Esophagus squamous epithelium (tissue), 5 donors: ENCODE measurements around the gene CTTN. TPM values are rescaled to one million over a fixed set of nuclear protein-coding genes. Genes with fewer than 3 reads are reported as not detected.

Experiments
- DNase-seq: peaks from one replicate; lab custom pipeline; 2025; lab: John Stamatoyannopoulos, UW
- H3K27ac ChIP-seq, 4 donors: fragments of 200-600 bp; sonication (generic); one replicate each; pipeline ENCODE4 v1.5.1; 2016 to 2019; ENCODE audit warnings: mild to moderate bottlenecking in 1 of 4
- H3K27me3 ChIP-seq, 4 donors: fragments of 200-600 bp; sonication (generic); 1 replicate in 3 of 4; 2 replicates in 1 of 4; pipeline versions ENCODE4 v1.5.1 to v1.6.0; 2017 to 2021; ENCODE audit warnings: antibody characterized with exemption in 1 of 4
- H3K36me3 ChIP-seq, 3 donors: fragments of 200-600 bp; sonication (generic); one replicate each; pipeline ENCODE4 v1.5.1; 2016 to 2019
- H3K4me1 ChIP-seq, 3 donors: fragments of 200-600 bp; sonication (generic); one replicate each; pipeline ENCODE4 v1.5.1; 2017 to 2019
- H3K4me3 ChIP-seq, 4 donors: fragments of 200-600 bp; sonication (generic); 1 replicate in 3 of 4; 2 replicates in 1 of 4; pipeline ENCODE4 v1.5.1; 2016 to 2019; ENCODE audit warnings: mild to moderate bottlenecking in 2 of 4, moderate library complexity in 1 of 4
- H3K9me3 ChIP-seq, 3 donors: fragments of 200-600 bp; sonication (generic); one replicate each; pipeline ENCODE4 v1.5.1; 2016 to 2019
- POLR2A ChIP-seq, 4 donors: fragments of 450-650 bp; IDR thresholded peaks; one replicate each; pipeline ENCODE4 v1.6.1; 2017; ENCODE audit warnings: antibody characterized with exemption in 4 of 4, mild to moderate bottlenecking in 4 of 4, moderate library complexity in 3 of 4
- WGBS, 2 donors: methylation state at CpG; one replicate each; pipeline ENCODE4 v1.1.5; 2018; 5-methylcytosine and 5-hydroxymethylcytosine counted together
- intact Hi-C: fragments of 100-400 bp; cut with DNase I; formaldehyde crosslinking; loops from one replicate; pipeline ENCODE4 v1.15.0; 2022
- total RNA-seq, 4 donors: library from RNA; depleted of rRNA; stranded (reverse); fragments of >200 nt; gene quantifications; one replicate each; pipeline ENCODE4 v1.1.0, GENCODE V29; 2016
- TF ChIP-seq, protein P1 (sequence below), 6 experiments: fragments of 450-650 bp in 4 of 6; fragments of 200-600 bp in 2 of 6; sonication (generic) in 2 of 6; IDR thresholded peaks; one replicate each; pipeline ENCODE4 v1.5.1; 2016 to 2019; ENCODE audit warnings: antibody characterized with exemption in 6 of 6, mild to moderate bottlenecking in 4 of 6, moderate library complexity in 4 of 6
- donor health status: DM: yes; HTN: yes; CAD: no.

CTTN gene
- total RNA-seq, 4 donors from 2014 or later: 244 to 444 (median 320) TPM

DNA sequence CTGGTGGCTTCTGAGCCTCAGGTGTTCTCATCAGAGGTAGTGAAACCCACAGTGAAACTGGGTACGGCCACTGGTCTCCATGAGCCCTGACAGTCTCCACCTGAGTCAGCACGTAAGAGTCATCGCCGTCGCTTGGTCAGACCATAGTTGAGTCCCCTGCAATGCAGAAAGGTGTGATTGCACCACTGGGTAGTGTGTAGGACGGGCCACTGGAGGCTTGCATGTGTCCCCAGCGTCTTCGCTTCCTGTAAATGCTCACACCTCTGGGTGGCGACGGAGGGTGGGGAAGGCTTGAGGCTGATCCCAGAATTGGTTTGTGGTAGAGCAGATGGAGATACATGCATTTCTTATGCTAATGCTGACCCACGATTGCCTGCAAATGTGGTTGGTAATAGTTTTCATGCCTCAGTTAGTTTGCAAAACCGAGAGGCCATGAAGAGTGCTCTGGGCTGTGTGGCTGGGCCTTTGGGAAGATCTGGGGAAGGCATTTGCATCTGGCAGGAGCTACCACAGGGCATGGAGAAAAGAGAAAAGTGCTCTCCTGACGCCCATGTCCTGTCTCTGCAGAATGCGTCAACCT, 26.5 kb downstream of the CTTN start:
- Histone ChIP-seq H3K4me1 (no peaks in the 10 kb centered on the region), H3K27me3 (no peaks in the 10 kb centered on the region), H3K36me3 (peaks cover 41 to 100% (median 57%) of the 10 kb centered on the region in 3 donors), H3K27ac (no peak overlapping the region), H3K9me3 (no peaks in the 10 kb centered on the region), H3K4me3 (no peak overlapping the region)
- DNase-seq: no peak
- WGBS, 2 donors: 70 to 78% methylated on average over 4 to 12 of the region's 14 CpGs
- TF ChIP-seq, protein P1, sequence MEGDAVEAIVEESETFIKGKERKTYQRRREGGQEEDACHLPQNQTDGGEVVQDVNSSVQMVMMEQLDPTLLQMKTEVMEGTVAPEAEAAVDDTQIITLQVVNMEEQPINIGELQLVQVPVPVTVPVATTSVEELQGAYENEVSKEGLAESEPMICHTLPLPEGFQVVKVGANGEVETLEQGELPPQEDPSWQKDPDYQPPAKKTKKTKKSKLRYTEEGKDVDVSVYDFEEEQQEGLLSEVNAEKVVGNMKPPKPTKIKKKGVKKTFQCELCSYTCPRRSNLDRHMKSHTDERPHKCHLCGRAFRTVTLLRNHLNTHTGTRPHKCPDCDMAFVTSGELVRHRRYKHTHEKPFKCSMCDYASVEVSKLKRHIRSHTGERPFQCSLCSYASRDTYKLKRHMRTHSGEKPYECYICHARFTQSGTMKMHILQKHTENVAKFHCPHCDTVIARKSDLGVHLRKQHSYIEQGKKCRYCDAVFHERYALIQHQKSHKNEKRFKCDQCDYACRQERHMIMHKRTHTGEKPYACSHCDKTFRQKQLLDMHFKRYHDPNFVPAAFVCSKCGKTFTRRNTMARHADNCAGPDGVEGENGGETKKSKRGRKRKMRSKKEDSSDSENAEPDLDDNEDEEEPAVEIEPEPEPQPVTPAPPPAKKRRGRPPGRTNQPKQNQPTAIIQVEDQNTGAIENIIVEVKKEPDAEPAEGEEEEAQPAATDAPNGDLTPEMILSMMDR (IDR thresholded peaks at IDR 0.05): no peak
- TF ChIP-seq POLR2A (IDR thresholded peaks at IDR 0.05): no peak
- intact Hi-C loops: no loop called here

DNA sequence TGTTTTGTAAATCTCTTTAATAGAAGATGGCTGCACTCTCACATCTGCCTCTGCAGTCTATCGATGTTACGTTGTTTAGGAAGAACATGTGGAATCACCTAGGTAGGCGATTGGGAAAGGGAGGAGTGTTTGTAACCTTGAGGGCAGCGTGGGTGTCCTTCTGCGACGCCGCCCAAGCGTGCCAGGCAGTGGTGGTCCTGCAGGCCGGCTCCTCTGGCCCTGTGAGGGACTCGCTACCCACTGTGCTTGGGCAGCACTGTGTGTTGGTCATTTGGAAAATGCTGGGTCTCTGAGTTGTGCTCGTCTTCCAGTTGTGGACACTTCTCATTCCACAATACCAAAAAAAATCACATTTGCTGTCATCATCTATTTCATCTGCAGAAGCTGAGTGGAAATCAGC, 29.1 kb downstream of the CTTN start:
- no peak overlapping the region for H3K4me3 ChIP-seq
- H3K4me1 ChIP-seq: no peaks in the 10 kb centered on the region
- peaks cover 42 to 100% (median 44%) of the 10 kb centered on the region in 3 donors for H3K36me3 ChIP-seq
- no peaks in the 10 kb centered on the region for H3K27me3 ChIP-seq
- TF ChIP-seq, protein P1 (IDR thresholded peaks at IDR 0.05): no peak
- TF ChIP-seq POLR2A (IDR thresholded peaks at IDR 0.05): no peak
- intact Hi-C loops: no loop called here
- WGBS, 2 donors: 76 to 78% methylated on average over 10 to 11 of the region's 11 CpGs
- H3K9me3 ChIP-seq: no peaks in the 10 kb centered on the region
- no peak for DNase-seq
- no peak overlapping the region for H3K27ac ChIP-seq

DNA sequence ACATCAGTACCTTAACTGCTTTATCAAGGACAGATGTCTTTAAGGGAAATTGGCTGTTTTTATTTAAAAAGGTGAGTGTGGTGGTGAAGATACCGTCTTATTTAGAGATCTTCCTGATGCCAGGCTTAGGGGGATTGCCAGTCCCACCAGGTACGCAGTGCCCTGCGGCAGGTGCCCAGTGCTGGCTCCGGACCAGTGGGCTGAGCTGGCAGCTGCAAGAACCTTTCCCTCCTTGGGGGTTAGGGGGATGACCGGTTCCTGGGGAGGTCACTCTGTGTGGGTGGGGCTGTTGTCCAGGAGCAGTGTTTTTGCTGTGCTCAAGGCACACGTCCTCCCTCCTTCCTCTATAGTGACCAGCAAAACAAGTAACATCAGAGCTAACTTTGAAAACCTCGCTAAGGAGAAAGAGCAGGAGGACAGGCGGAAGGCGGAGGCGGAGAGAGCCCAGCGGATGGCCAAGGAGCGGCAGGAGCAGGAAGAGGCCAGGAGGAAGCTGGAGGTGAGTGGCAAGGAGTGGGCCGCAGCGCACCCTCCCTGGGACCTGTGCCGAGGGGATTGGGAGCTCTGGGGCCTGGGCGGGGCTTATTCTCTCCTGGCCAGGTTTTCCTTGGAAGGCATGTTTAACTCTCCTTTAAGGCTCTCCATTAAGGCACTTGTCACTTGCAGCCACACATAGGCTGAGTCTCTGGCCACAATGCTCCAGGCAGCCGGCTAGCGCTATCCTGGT, 30.5 kb downstream of the CTTN start:
- intact Hi-C loops: no loop called here
- WGBS, 2 donors: 94 to 99% methylated on average over 9 to 14 of the region's 18 CpGs
- Histone ChIP-seq H3K4me1 (no peaks in the 10 kb centered on the region), H3K9me3 (no peaks in the 10 kb centered on the region), H3K36me3 (peaks cover 41 to 100% (median 41%) of the 10 kb centered on the region in 3 donors), H3K27ac (no peak overlapping the region), H3K4me3 (no peak overlapping the region), H3K27me3 (no peaks in the 10 kb centered on the region)
- TF ChIP-seq POLR2A (IDR thresholded peaks at IDR 0.05): no peak
- TF ChIP-seq, protein P1 (IDR thresholded peaks at IDR 0.05): no peak
- DNase-seq: no peak

DNA sequence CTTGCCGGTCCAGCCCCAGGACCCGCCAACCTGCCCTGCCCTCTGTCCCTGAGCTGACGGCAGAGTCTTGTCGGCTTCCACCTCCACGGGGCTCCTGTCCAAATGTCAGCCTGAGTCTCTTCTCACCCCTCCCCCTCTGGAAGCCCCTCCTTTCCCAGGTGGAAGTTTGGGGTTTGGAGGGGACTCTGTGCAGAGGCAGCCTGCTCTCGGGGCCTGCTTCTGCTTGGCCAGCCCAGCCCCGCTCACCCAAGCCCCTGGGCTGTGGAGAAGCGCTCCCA, 31.0 kb downstream of the CTTN start:
- H3K9me3 ChIP-seq: no peaks in the 10 kb centered on the region
- H3K27ac ChIP-seq: no peak overlapping the region
- peaks cover 41 to 100% (median 46%) of the 10 kb centered on the region in 3 donors for H3K36me3 ChIP-seq
- no peak for DNase-seq
- H3K27me3 ChIP-seq: no peaks in the 10 kb centered on the region
- WGBS, 2 donors: 67 to 69% methylated on average over 5 to 6 of the region's 8 CpGs
- no peak overlapping the region for H3K4me3 ChIP-seq
- intact Hi-C loops: no loop called here
- no peaks in the 10 kb centered on the region for H3K4me1 ChIP-seq
- TF ChIP-seq, protein P1 (IDR thresholded peaks at IDR 0.05): no peak
- no peak for TF ChIP-seq POLR2A (IDR thresholded peaks at IDR 0.05)

DNA sequence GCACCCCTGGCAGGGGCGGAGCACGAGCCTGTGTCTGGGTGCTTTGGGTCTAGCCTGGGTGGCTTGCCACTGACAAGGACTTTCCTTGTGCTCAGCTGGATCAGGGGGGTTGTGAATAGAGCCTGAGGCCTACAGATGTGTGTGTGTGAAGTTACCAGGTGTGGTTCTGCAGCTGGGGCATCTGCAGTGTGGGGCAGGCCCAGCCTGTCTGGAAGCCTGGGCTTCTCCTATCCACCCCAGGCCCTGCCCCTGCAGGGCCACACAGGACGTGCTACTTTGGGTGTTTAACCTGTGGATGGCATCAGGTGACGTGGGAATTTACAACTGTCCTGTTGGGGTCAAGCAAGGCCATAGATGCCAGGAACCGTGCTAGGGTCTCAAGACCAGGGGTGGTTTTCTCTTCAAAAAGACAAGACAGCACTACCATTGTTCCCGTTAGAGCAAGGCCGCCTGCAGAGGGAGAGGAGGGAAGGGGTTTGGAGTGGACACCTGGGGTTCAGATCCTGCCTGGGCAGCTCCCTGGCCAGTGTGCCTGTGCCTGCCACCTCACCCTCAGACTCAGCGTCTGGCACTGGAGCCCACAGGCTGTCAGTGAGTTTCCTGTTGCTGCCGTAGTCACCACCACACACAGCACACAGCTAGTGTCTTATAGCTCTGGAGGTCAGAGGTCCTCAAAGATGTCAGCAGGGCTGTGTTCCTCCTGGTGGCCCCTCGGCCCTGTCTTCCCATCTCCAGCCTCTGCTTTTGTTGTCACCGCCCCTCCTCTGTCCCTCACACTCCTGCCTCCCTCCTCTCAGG, 31.6 kb downstream of the CTTN start:
- no peak overlapping the region for H3K4me3 ChIP-seq
- no peak for DNase-seq
- H3K4me1 ChIP-seq: no peaks in the 10 kb centered on the region
- H3K9me3 ChIP-seq: no peaks in the 10 kb centered on the region
- no peak overlapping the region for H3K27ac ChIP-seq
- H3K27me3 ChIP-seq: no peaks in the 10 kb centered on the region
- intact Hi-C loops: no loop called here
- H3K36me3 ChIP-seq: peaks cover 35 to 100% (median 52%) of the 10 kb centered on the region in 3 donors
- WGBS, 2 donors: 73 to 79% methylated on average over 3 to 6 of the region's 11 CpGs
- no peak for TF ChIP-seq POLR2A (IDR thresholded peaks at IDR 0.05)
